HepG2 (cell line): ENCODE results near the gene ZNF235. TPM values are rescaled to one million over a fixed set of nuclear protein-coding genes. Genes with fewer than 3 reads are reported as not detected.

Experiments
- ATAC-seq: fragments of 200-7000 bp; cut with Tn5 transposase; 3 replicates; pipeline ENCODE4 v1.9.1; 2020; ENCODE audit warnings: mild to moderate bottlenecking, moderate library complexity
- BruUV-seq: library from RNA; stranded (reverse); fragments of 400-500 nt; replicated peaks from 2 replicates; lab custom pipeline; 2021; lab: Mats Ljungman, UMichigan
- CTCF ChIA-PET: fragments of 300-600 bp; formaldehyde crosslinking; extraction: SDS; loops from one replicate; lab custom pipeline; 2021; ENCODE audit warnings: low total read pairs, inconsistent platforms, low intra/inter-chr PET ratio; lab: Yijun Ruan, JAX
- POLR2A ChIA-PET: fragments of 350-600 bp; sonication (Branson Sonifier 250); formaldehyde crosslinking; loops from one replicate; lab custom pipeline; 2020; ENCODE audit warnings: antibody characterized with exemption, inconsistent platforms; lab: Yijun Ruan, JAX
- DNase-seq: peaks from one replicate; pipeline ENCODE4 v3.0.0-alpha.2; 2015; ENCODE audit warnings: low spot score
- FAIRE-seq: peaks from 3 replicates; lab custom pipeline; 2011; peaks lifted over from hg19 to GRCh38; lab: Jason Lieb, UNC
- H2AFZ ChIP-seq: one replicate; pipeline ENCODE4 v1.6.1; 2011; ENCODE audit warnings: low read length, inconsistent platforms
- H3K27ac ChIP-seq: fragments of 300-600 bp; 3 replicates; pipeline ENCODE4 v1.8.0; 2011; ENCODE audit warnings: mixed run types, mild to moderate bottlenecking, mixed read lengths, low read length, inconsistent platforms; ENCODE audit not compliant: insufficient read depth; ENCODE audit errors: extremely low read length
- H3K27me3 ChIP-seq, 2 experiments: fragments of 200-600 bp in 1 of 2; 2 replicates in 1 of 2; 3 replicates in 1 of 2; pipeline versions ENCODE4 v1.6.0 to v1.8.0; 2011; ENCODE audit warnings: low read length in 2 of 2, mild to moderate bottlenecking in 2 of 2, moderate library complexity in 2 of 2, inconsistent platforms in 1 of 2; ENCODE audit not compliant: insufficient read depth in 2 of 2, control insufficient read depth in 1 of 2
- H3K36me3 ChIP-seq, 2 experiments: fragments of 200-600 bp in 1 of 2; replicated peaks in 1 of 2; 2 replicates in 1 of 2; 3 replicates in 1 of 2; pipeline versions ENCODE4 v1.5.1 to v1.8.0; 2011; ENCODE audit warnings: low read length in 2 of 2, inconsistent platforms in 1 of 2; ENCODE audit not compliant: insufficient read depth in 2 of 2, control insufficient read depth in 1 of 2
- H3K4me1 ChIP-seq: 2 replicates; pipeline ENCODE4 v1.5.1; 2012; ENCODE audit warnings: low read length, inconsistent platforms; ENCODE audit not compliant: insufficient read depth
- H3K4me2 ChIP-seq: 2 replicates; pipeline ENCODE4 v1.6.0; 2011; ENCODE audit warnings: low read depth, low read length, inconsistent platforms
- H3K4me3 ChIP-seq, 3 experiments: fragments of 200-600 bp in 1 of 3; sonication (generic), shearing (Covaris generic) in 1 of 3; replicated peaks in 1 of 3; 2 replicates each; pipeline ENCODE4 v1.5.1; 2011 to 2016; ENCODE audit warnings: low read length in 3 of 3, inconsistent platforms in 2 of 3, low read depth in 2 of 3, mild to moderate bottlenecking in 2 of 3, control low read depth in 1 of 3, mixed read lengths in 1 of 3; ENCODE audit not compliant: insufficient read depth in 1 of 3
- H3K79me2 ChIP-seq: one replicate; pipeline ENCODE4 v1.6.1; 2011; ENCODE audit warnings: low read length, inconsistent platforms; ENCODE audit not compliant: insufficient read depth
- H3K9ac ChIP-seq: 2 replicates; pipeline ENCODE4 v1.6.0; 2011; ENCODE audit warnings: mild to moderate bottlenecking, low read depth, low read length, inconsistent platforms; ENCODE audit not compliant: insufficient read depth
- H3K9me3 ChIP-seq: 2 replicates; pipeline ENCODE4 v1.5.1; 2012; ENCODE audit warnings: mild to moderate bottlenecking, low read length
- H4K20me1 ChIP-seq: 2 replicates; pipeline ENCODE4 v1.6.0; 2011; ENCODE audit warnings: inconsistent platforms, mild to moderate bottlenecking, low read length, moderate library complexity; ENCODE audit not compliant: insufficient read depth
- CTCF ChIP-seq: sonication (generic); formaldehyde crosslinking; IDR thresholded peaks from 2 replicates; pipeline ENCODE4 v1.5.0; 2020; ENCODE audit warnings: mild to moderate bottlenecking, missing genetic modification reagents, moderate library complexity
- FIP1L1 ChIP-seq: fragments of 200-400 bp; formaldehyde crosslinking; IDR thresholded peaks from 2 replicates; pipeline ENCODE4 v1.6.1; 2018; ENCODE audit warnings: low read depth, mild to moderate bottlenecking, low read length, moderate library complexity, borderline replicate concordance; ENCODE audit not compliant: insufficient read depth
- HBP1 ChIP-seq: IDR thresholded peaks from 2 replicates; pipeline ENCODE4 v1.6.1; 2016; ENCODE audit warnings: low read depth, control low read depth
- JUNB ChIP-seq: sonication (generic); formaldehyde crosslinking; IDR thresholded peaks from 2 replicates; pipeline ENCODE4 v1.8.0; 2022; ENCODE audit warnings: missing genetic modification reagents, mild to moderate bottlenecking, borderline replicate concordance
- LCORL ChIP-seq, 2 experiments: fragments of 450-650 bp in 1 of 2; sonication (generic) in 1 of 2; formaldehyde crosslinking in 1 of 2; IDR thresholded peaks; 2 replicates each; pipeline versions ENCODE4 v1.5.0 to v1.6.1; 2017 to 2020; ENCODE audit warnings: antibody characterized with exemption in 1 of 2, missing genetic modification reagents in 1 of 2
- PLSCR1 ChIP-seq: sonication (generic); formaldehyde crosslinking; IDR thresholded peaks from 2 replicates; pipeline ENCODE4 v1.5.0; 2020; ENCODE audit warnings: missing genetic modification reagents, mild to moderate bottlenecking, borderline replicate concordance
- RBAK ChIP-seq: sonication (generic); formaldehyde crosslinking; IDR thresholded peaks from 2 replicates; pipeline ENCODE4 v1.5.1; 2020; ENCODE audit warnings: mild to moderate bottlenecking, missing genetic modification reagents
- TGIF2 ChIP-seq: IDR thresholded peaks from 2 replicates; pipeline ENCODE4 v1.6.1; 2016; ENCODE audit warnings: control low read depth, missing compliant biosample characterization
- TP53 ChIP-seq: sonication (generic); formaldehyde crosslinking; conservative IDR thresholded peaks from 2 replicates; pipeline ENCODE4 v1.4.0; 2020; ENCODE audit warnings: missing genetic modification reagents
- ZBTB3 ChIP-seq: sonication (generic); formaldehyde crosslinking; IDR thresholded peaks from 2 replicates; pipeline ENCODE4 v1.4.0; 2020; ENCODE audit warnings: low read depth, mild to moderate bottlenecking, moderate library complexity, missing genetic modification reagents, borderline replicate concordance
- ZMAT5 ChIP-seq: sonication (generic); formaldehyde crosslinking; IDR thresholded peaks from 2 replicates; pipeline ENCODE4 v1.5.0; 2020; ENCODE audit warnings: mild to moderate bottlenecking, low read depth, missing genetic modification reagents, borderline replicate concordance
- ZNF143 ChIP-seq: sonication (generic); formaldehyde crosslinking; IDR thresholded peaks from 2 replicates; pipeline ENCODE4 v1.4.0; 2020; ENCODE audit warnings: missing genetic modification reagents
- ZNF446 ChIP-seq: sonication (generic); formaldehyde crosslinking; IDR thresholded peaks from 2 replicates; pipeline ENCODE4 v1.5.0; 2020; ENCODE audit warnings: mild to moderate bottlenecking, missing genetic modification reagents
- ZNF724P ChIP-seq: sonication (generic); formaldehyde crosslinking; IDR thresholded peaks from 2 replicates; pipeline ENCODE4 v1.8.0; 2022; ENCODE audit warnings: missing genetic modification reagents, borderline replicate concordance
- ZNF790 ChIP-seq: sonication (generic); formaldehyde crosslinking; IDR thresholded peaks from 2 replicates; pipeline ENCODE4 v1.8.0; 2022; ENCODE audit warnings: missing genetic modification reagents, mild to moderate bottlenecking, borderline replicate concordance
- WGBS: methylation state at CpG from one replicate; pipeline ENCODE4 v1.1.6; 2017; ENCODE audit warnings: low lambda C conversion rate; 5-methylcytosine and 5-hydroxymethylcytosine counted together
- in situ Hi-C: cut with HindIII; loops from 2 replicates; pipeline ENCODE4 v1.10.0; 2017; ENCODE audit warnings: low pct_unique_long_range_greater_than_20kb; ENCODE audit not compliant: extremely low pct_ligation_motif_present
- intact Hi-C: fragments of 100-400 bp; cut with micrococcal nuclease; formaldehyde crosslinking; loops from one replicate; pipeline ENCODE4 v1.10.0; 2022; ENCODE audit not compliant: unreplicated experiment
- polyA plus RNA-seq, 8 experiments: library from polyadenylated mRNA; depleted of rRNA in 3 of 8; stranded (reverse) in 7 of 8; unstranded in 1 of 8; fragments of >200 nt; fragmentation: Illumina TruSeq in 4 of 8; extraction: Trizol in 4 of 8; gene quantifications; 2 replicates each; pipeline versions ENCODE4 v1.2.1 to v1.2.3, GENCODE V29; 2011 to 2016; ENCODE audit warnings: low read depth in 4 of 8, missing spikeins in 1 of 8, mixed read lengths in 1 of 8; ENCODE audit not compliant: insufficient read depth in 1 of 8
- total RNA-seq, 5 experiments: library from RNA; depleted of rRNA; stranded (reverse); fragments of >200 nt; fragmentation: Illumina TruSeq; extraction: Trizol; gene quantifications; 2 replicates each; pipeline ENCODE4 v1.2.3, GENCODE V29; 2016; ENCODE audit warnings: low read depth in 1 of 5

Gene ZNF235
- total and polyA plus RNA-seq, 2 of the 13 experiments (the other 11 are each of a cell fraction or from before 2014, with no cell fraction given), result 4.8 to 5.5 TPM

DNA sequence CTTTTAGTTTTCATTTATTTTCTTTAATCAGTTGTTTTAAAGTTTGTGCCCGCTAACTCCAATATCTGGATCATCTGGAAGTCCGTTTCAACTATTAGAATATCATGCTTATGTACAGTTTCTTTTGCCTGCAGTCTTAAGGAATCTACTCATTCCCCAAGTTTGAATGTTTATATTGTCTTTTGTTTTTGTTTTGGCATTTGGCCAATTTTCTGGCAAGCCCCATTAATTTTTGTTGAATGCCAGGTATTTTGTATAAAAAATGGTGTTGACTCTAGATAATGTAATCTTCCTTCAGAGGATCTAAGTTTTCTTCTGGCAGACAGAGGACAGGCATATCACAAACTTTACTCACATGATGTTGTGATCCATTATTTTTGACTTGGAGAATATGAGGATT, 11.1 kb upstream of the ZNF235 start:
- no peaks in the 10 kb centered on the region for H3K27me3 ChIP-seq
- 97% methylated on average over 2 of the region's 2 CpGs for WGBS
- FAIRE-seq, result no peak
- no peak overlapping the region for H3K4me2 ChIP-seq
- BruUV-seq, result no TSS peak
- CTCF ChIA-PET, result no interaction called here
- no peak overlapping the region for H2AFZ ChIP-seq
- in situ Hi-C loops, result no loop called here
- no peaks in the 10 kb centered on the region for H3K36me3 ChIP-seq
- no peaks in the 10 kb centered on the region for H3K4me1 ChIP-seq
- TF ChIP-seq HBP1 (CRISPR knock-in tag), result no peak
- TF ChIP-seq LCORL (IDR thresholded peaks at IDR 0.05), result peak; percentile 70; the same call in 1 of the 2 replicates
- no peak for TF ChIP-seq LCORL (CRISPR knock-in tag; IDR thresholded peaks at IDR 0.05)
- POLR2A ChIA-PET, result no interaction called here
- peaks cover 30% of the 10 kb centered on the region for H3K9me3 ChIP-seq
- no peak for ATAC-seq
- no peaks in the 10 kb centered on the region for H4K20me1 ChIP-seq
- H3K27ac ChIP-seq, result no peak overlapping the region
- H3K79me2 ChIP-seq, result no peaks in the 10 kb centered on the region
- no peak overlapping the region for H3K9ac ChIP-seq
- intact Hi-C loops, result no loop called here
- DNase-seq, result no peak
- H3K4me3 ChIP-seq, result no peak overlapping the region

DNA sequence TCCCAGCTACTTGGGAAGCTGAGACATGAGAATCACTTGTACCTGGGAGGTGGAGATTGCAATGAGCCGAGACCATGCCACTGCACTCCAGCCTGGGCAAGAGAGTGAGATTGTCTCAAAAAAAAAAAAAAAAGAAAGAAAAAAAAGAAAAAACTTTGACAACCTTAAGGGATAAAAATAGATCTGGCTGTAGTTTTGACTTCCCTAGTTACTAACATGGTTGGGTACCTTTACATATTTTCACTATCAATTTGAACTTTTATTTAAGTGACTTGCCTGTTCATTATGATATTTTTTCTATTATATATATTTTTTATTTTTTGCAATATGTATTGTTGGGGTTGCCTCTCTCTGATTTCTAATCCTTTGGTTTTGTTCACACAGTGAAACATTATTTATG, 8.4 kb upstream of the ZNF235 start:
- 91% methylated on average over 1 of the region's 1 CpG for WGBS
- CTCF ChIA-PET, result no interaction called here
- no peak for TF ChIP-seq ZNF446
- no peak for TF ChIP-seq CTCF (CRISPR knock-in tag)
- TF ChIP-seq ZMAT5 (CRISPR knock-in tag), result no peak
- TF ChIP-seq PLSCR1 (CRISPR knock-in tag), result no peak
- TF ChIP-seq FIP1L1, result no peak
- TF ChIP-seq ZNF790 (CRISPR knock-in tag), result no peak
- TF ChIP-seq ZNF724P (CRISPR knock-in tag), result no peak
- TF ChIP-seq RBAK (CRISPR knock-in tag), result no peak
- no peak for TF ChIP-seq TGIF2
- no peak for TF ChIP-seq ZNF143
- TF ChIP-seq ZBTB3 (CRISPR knock-in tag), result no peak
- no peak for TF ChIP-seq TP53
- TF ChIP-seq JUNB, result no peak

More for the DNA sequence above, 8.4 kb upstream of the ZNF235 start:
- Histone ChIP-seq H2AFZ (no peak overlapping the region), H3K9ac (no peak overlapping the region), H3K27me3 (no peaks in the 10 kb centered on the region), H3K27ac (no peak overlapping the region), H3K4me1 (no peaks in the 10 kb centered on the region), H3K4me2 (no peak overlapping the region), H3K4me3 (no peak overlapping the region), H3K79me2 (no peaks in the 10 kb centered on the region), H3K9me3 (peaks cover 8% of the 10 kb centered on the region), H4K20me1 (no peaks in the 10 kb centered on the region), H3K36me3 (no peaks in the 10 kb centered on the region)
- ATAC-seq (no peak), DNase-seq (no peak), FAIRE-seq (no peak)
- in situ Hi-C loops (no loop called here), intact Hi-C loops (no loop called here)
- POLR2A ChIA-PET, result no interaction called here
- BruUV-seq, result no TSS peak
